IMR-90 (cell line): ENCODE measurements around the gene BMP15. TPM values are rescaled to one million over a fixed set of nuclear protein-coding genes. Genes with fewer than 3 reads are reported as not detected.

Source experiments
- ATAC-seq: fragments of 200-7000 bp; cut with Tn5 transposase; 2 replicates; pipeline ENCODE4 v1.9.1; 2020; ENCODE audit warnings: low read depth, mild to moderate bottlenecking, moderate library complexity
- BruUV-seq: library from RNA; stranded (reverse); fragments of 400-500 nt; replicated peaks from 2 replicates; lab custom pipeline; 2021; lab: Mats Ljungman, UMichigan
- CTCF ChIA-PET: fragments of 300-600 bp; formaldehyde crosslinking; extraction: SDS; loops from one replicate; lab custom pipeline; 2021; ENCODE audit warnings: antibody characterized with exemption; lab: Yijun Ruan, JAX
- POLR2A ChIA-PET: fragments of 300-600 bp; sonication (Branson Sonifier 250); formaldehyde crosslinking; loops from one replicate; lab custom pipeline; 2022; ENCODE audit warnings: antibody characterized with exemption; ENCODE audit not compliant: unreplicated experiment; lab: Charles Lee
- DNase-seq: peaks from one replicate; pipeline ENCODE4 v3.0.0; 2013
- H2AFZ ChIP-seq: replicated peaks from 2 replicates; pipeline ENCODE3; 2013; ENCODE audit warnings: low read length, mild to moderate bottlenecking; ENCODE audit not compliant: poor library complexity
- H2AK5ac ChIP-seq: 2 replicates; pipeline ENCODE4 v1.6.1; 2013; ENCODE audit warnings: low read depth, low read length, inconsistent platforms
- H2AK9ac ChIP-seq: replicated peaks from 2 replicates; pipeline ENCODE3; 2013; ENCODE audit warnings: mild to moderate bottlenecking, low read depth, low read length, moderate library complexity; ENCODE audit not compliant: poor library complexity
- H2BK120ac ChIP-seq: 2 replicates; pipeline ENCODE4 v1.6.1; 2013; ENCODE audit warnings: low read depth, low read length, inconsistent platforms
- H2BK15ac ChIP-seq: 3 replicates; pipeline ENCODE4 v1.6.1; 2013; ENCODE audit warnings: low read depth, low read length, inconsistent platforms
- H2BK20ac ChIP-seq: 2 replicates; pipeline ENCODE4 v1.6.1; 2013; ENCODE audit warnings: low read depth, mild to moderate bottlenecking, inconsistent platforms, low read length, moderate library complexity
- H2BK5ac ChIP-seq: 2 replicates; pipeline ENCODE4 v1.6.1; 2013; ENCODE audit warnings: mild to moderate bottlenecking, low read depth, low read length, inconsistent platforms; ENCODE audit not compliant: poor library complexity, severe bottlenecking
- H3K14ac ChIP-seq: replicated peaks from 2 replicates; pipeline ENCODE4 v1.6.1; 2013; ENCODE audit warnings: low read depth, low read length, inconsistent platforms
- H3K18ac ChIP-seq: 2 replicates; pipeline ENCODE4 v1.6.1; 2013; ENCODE audit warnings: low read depth, low read length, control low read depth
- H3K23ac ChIP-seq: 2 replicates; pipeline ENCODE4 v1.6.1; 2013; ENCODE audit warnings: low read depth, low read length, inconsistent platforms
- H3K27ac ChIP-seq: 2 replicates; pipeline ENCODE4 v1.5.1; 2013; ENCODE audit warnings: mild to moderate bottlenecking, control low read depth, low read length; ENCODE audit not compliant: insufficient read depth
- H3K27me3 ChIP-seq: 2 replicates; pipeline ENCODE4 v1.6.1; 2013; ENCODE audit warnings: low read length; ENCODE audit not compliant: control insufficient read depth, insufficient read depth
- H3K36me3 ChIP-seq: 2 replicates; pipeline ENCODE4 v1.6.1; 2013; ENCODE audit warnings: low read length, mixed read lengths; ENCODE audit not compliant: control insufficient read depth, insufficient read depth
- H3K4ac ChIP-seq: 2 replicates; pipeline ENCODE4 v1.6.1; 2013; ENCODE audit warnings: low read depth, low read length, inconsistent platforms
- H3K4me1 ChIP-seq: 2 replicates; pipeline ENCODE4 v1.6.1; 2013; ENCODE audit warnings: low read length, mixed read lengths; ENCODE audit not compliant: control insufficient read depth, insufficient read depth
- H3K4me2 ChIP-seq: 2 replicates; pipeline ENCODE4 v1.6.1; 2013; ENCODE audit warnings: low read depth, mild to moderate bottlenecking, control low read depth, low read length, moderate library complexity
- H3K4me3 ChIP-seq: 2 replicates; pipeline ENCODE4 v1.5.1; 2013; ENCODE audit warnings: low read depth, mild to moderate bottlenecking, control low read depth, low read length, moderate library complexity; ENCODE audit not compliant: insufficient read depth
- H3K56ac ChIP-seq: 2 replicates; pipeline ENCODE4 v1.6.1; 2013; ENCODE audit warnings: low read length, inconsistent platforms; ENCODE audit not compliant: insufficient read depth; ENCODE audit errors: extremely low read depth
- H3K79me1 ChIP-seq, 2 experiments: 2 replicates each; pipeline ENCODE4 v1.6.1; 2013; ENCODE audit warnings: low read length in 2 of 2, inconsistent platforms in 1 of 2, low read depth in 1 of 2
- H3K9ac ChIP-seq: 2 replicates; pipeline ENCODE4 v1.6.1; 2013; ENCODE audit warnings: low read depth, low read length, control low read depth
- H3K9me1 ChIP-seq: 2 replicates; pipeline ENCODE4 v1.6.1; 2013; ENCODE audit warnings: low read length, inconsistent platforms; ENCODE audit not compliant: insufficient read depth
- H3K9me3 ChIP-seq: 2 replicates; pipeline ENCODE4 v1.6.1; 2013; ENCODE audit warnings: low read length; ENCODE audit not compliant: control insufficient read depth, insufficient read depth
- H4K20me1 ChIP-seq: 2 replicates; pipeline ENCODE4 v1.6.1; 2013; ENCODE audit warnings: low read length, inconsistent platforms; ENCODE audit not compliant: insufficient read depth
- H4K5ac ChIP-seq: 2 replicates; pipeline ENCODE4 v1.6.1; 2013; ENCODE audit warnings: mild to moderate bottlenecking, low read depth, low read length, control low read depth
- H4K8ac ChIP-seq, 2 experiments: 2 replicates each; pipeline ENCODE4 v1.6.1; 2013; ENCODE audit warnings: low read depth in 2 of 2, low read length in 2 of 2, control low read depth in 1 of 2, inconsistent platforms in 1 of 2
- H4K91ac ChIP-seq: 2 replicates; pipeline ENCODE4 v1.6.1; 2013; ENCODE audit warnings: low read depth, low read length, inconsistent platforms; ENCODE audit not compliant: insufficient read depth
- BHLHE40 ChIP-seq: fragments of 150-350 bp; IDR thresholded peaks from 2 replicates; pipeline ENCODE4 v1.6.1; 2016; ENCODE audit warnings: mild to moderate bottlenecking, low read depth, low read length
- CEBPB ChIP-seq: IDR thresholded peaks from 2 replicates; pipeline ENCODE4 v1.6.1; 2012; ENCODE audit warnings: low read depth, low read length, improper control_type of control experiment
- CHD1 ChIP-seq: IDR thresholded peaks from 2 replicates; pipeline ENCODE4 v1.6.1; 2012; ENCODE audit warnings: low read depth, low read length, improper control_type of control experiment
- CTCF ChIP-seq: conservative IDR thresholded peaks from 2 replicates; pipeline ENCODE4 v1.5.1; 2012; ENCODE audit warnings: mild to moderate bottlenecking, low read depth, low read length, improper control_type of control experiment
- ELK1 ChIP-seq: fragments of 150-350 bp; IDR thresholded peaks from 2 replicates; pipeline ENCODE4 v1.6.1; 2016; ENCODE audit warnings: low read depth, mild to moderate bottlenecking, low read length, moderate library complexity, borderline replicate concordance
- FOS ChIP-seq: fragments of 150-350 bp; IDR thresholded peaks from 2 replicates; pipeline ENCODE4 v1.6.1; 2016; ENCODE audit warnings: low read depth, low read length
- MAZ ChIP-seq: IDR thresholded peaks from 2 replicates; pipeline ENCODE4 v1.6.1; 2012; ENCODE audit warnings: low read depth, mild to moderate bottlenecking, low read length, improper control_type of control experiment, moderate library complexity, borderline replicate concordance
- MXI1 ChIP-seq: IDR thresholded peaks from 2 replicates; pipeline ENCODE4 v1.6.1; 2012; ENCODE audit warnings: low read depth, mild to moderate bottlenecking, low read length, moderate library complexity, borderline replicate concordance
- NFE2L2 ChIP-seq: fragments of 150-350 bp; IDR thresholded peaks from 2 replicates; pipeline ENCODE4 v1.6.1; 2016; ENCODE audit warnings: low read depth, mild to moderate bottlenecking, low read length
- POLR2A ChIP-seq: IDR thresholded peaks from 2 replicates; pipeline ENCODE4 v1.6.1; 2012; ENCODE audit warnings: mild to moderate bottlenecking, low read depth, low read length
- RCOR1 ChIP-seq: IDR thresholded peaks from 2 replicates; pipeline ENCODE4 v1.6.1; 2012; ENCODE audit warnings: mild to moderate bottlenecking, low read length, improper control_type of control experiment; ENCODE audit not compliant: insufficient replicate concordance
- RFX5 ChIP-seq: IDR thresholded peaks from 2 replicates; pipeline ENCODE4 v1.8.0; 2012; ENCODE audit warnings: low read depth, mild to moderate bottlenecking, low read length, moderate library complexity
- SMC3 ChIP-seq: fragments of 150-350 bp; IDR thresholded peaks from 2 replicates; pipeline ENCODE4 v1.6.1; 2016; ENCODE audit warnings: low read depth, mild to moderate bottlenecking, antibody characterized with exemption, low read length, moderate library complexity
- USF2 ChIP-seq: fragments of 150-350 bp; IDR thresholded peaks from 2 replicates; pipeline ENCODE4 v1.6.1; 2017; ENCODE audit warnings: mild to moderate bottlenecking, antibody characterized with exemption, low read length, low read depth
- WGBS, 2 experiments: methylation state at CpG; one replicate each; pipeline versions ENCODE4 v1.1.5 to v1.1.7; 2013; ENCODE audit warnings: missing lambda C conversion rate in 2 of 2; ENCODE audit not compliant: insufficient read length in 1 of 2; ENCODE audit errors: extremely low coverage in 2 of 2; 5-methylcytosine and 5-hydroxymethylcytosine counted together
- dilution Hi-C: fragments of 300-500 bp; cut with HindIII; formaldehyde crosslinking; loops from one replicate; pipeline ENCODE4 v1.14.3; 2018; ENCODE audit warnings: low sequenced_read_pairs; ENCODE audit not compliant: unreplicated experiment
- in situ Hi-C: fragments of 300-500 bp; cut with MboI; formaldehyde crosslinking; loops from 3 replicates; pipeline ENCODE4 v1.14.3; 2019; ENCODE audit warnings: low sequenced_read_pairs, inconsistent platforms, mixed read lengths
- intact Hi-C: fragments of 100-400 bp; cut with micrococcal nuclease; formaldehyde crosslinking; loops from 2 replicates; pipeline ENCODE4 v1.10.0; 2022
- polyA plus RNA-seq, 3 experiments: library from polyadenylated mRNA; depleted of rRNA; stranded (reverse); fragments of >200 nt; gene quantifications; 2 replicates each; pipeline ENCODE4 v1.2.3, GENCODE V29; 2012; ENCODE audit warnings: low replicate concordance in 1 of 3
- total RNA-seq: library from RNA; depleted of rRNA; stranded (reverse); fragments of >200 nt; gene quantifications from 2 replicates; pipeline ENCODE4 v1.2.3, GENCODE V29; 2012

The BMP15 gene
- total and polyA plus RNA-seq, 2 of the 4 experiments (the other 2 are of a cell fraction): not detected

GRCh38 chrX:50877310-50877709, 33.2 kb upstream of the BMP15 start:
- Histone ChIP-seq H3K4me2 (no peak overlapping the region), H3K36me3 (no peaks in the 10 kb centered on the region), H4K91ac (no peak overlapping the region), H3K79me1 (no peaks in the 10 kb centered on the region), H3K27me3 (peaks cover 5% of the 10 kb centered on the region), H4K20me1 (no peaks in the 10 kb centered on the region), H3K27ac (no peak overlapping the region), H2BK120ac (no peak overlapping the region), H3K23ac (no peak overlapping the region), H3K4me1 (no peaks in the 10 kb centered on the region), H3K9me1 (no peaks in the 10 kb centered on the region), H4K8ac (no peak overlapping the region), H3K18ac (no peak overlapping the region), H2AFZ (no peak overlapping the region), H2BK20ac (no peak overlapping the region), H2AK9ac (no peak overlapping the region), H3K9me3 (no peaks in the 10 kb centered on the region), H2BK5ac (no peak overlapping the region), H3K56ac (no peak overlapping the region), H3K4me3 (no peak overlapping the region), H2AK5ac (no peak overlapping the region), H3K9ac (no peak overlapping the region), H3K14ac (no peak overlapping the region), H4K5ac (no peak overlapping the region), H3K4ac (no peak overlapping the region), H2BK15ac (no peak overlapping the region)
- no peak for DNase-seq
- 74% methylated on average over 6 of the region's 6 CpGs; no CpG with 5 or more reads in 1 of the 2 experiments for WGBS, 2 experiments
- no TSS peak for BruUV-seq
- TF ChIP-seq USF2 (no peak), CHD1 (no peak), SMC3 (no peak), FOS (no peak), NFE2L2 (no peak), RCOR1 (no peak), CTCF (no peak), POLR2A (no peak), ELK1 (no peak), MAZ (no peak), CEBPB (no peak), BHLHE40 (no peak), MXI1 (no peak), RFX5 (no peak)
- dilution Hi-C loops: no loop called here
- CTCF ChIA-PET: no interaction called here
- intact Hi-C loops: no loop called here
- in situ Hi-C loops: no loop called here
- ATAC-seq: no peak
- POLR2A ChIA-PET: no interaction called here
